ENCODE results near the gene COLEC12.

The COLEC12 gene

DNA sequence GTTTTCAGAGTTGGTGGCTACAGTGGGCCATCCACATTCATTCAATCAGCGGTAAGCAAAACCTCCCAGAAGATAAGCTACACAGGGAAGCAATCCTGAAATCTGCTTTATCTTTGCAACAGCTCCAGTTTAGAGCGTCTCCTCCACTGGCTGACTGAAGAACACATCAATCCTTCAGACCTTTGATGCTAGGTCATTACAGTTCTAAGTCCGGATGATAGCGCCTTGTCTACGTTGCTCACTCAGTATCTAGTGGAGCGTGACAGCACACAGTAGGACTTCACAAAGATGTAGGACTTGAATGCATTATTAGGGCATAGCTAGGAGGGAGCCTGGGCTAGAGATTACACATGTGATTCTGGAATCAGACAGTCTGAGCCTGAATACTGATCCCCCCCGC, 5.0 kb downstream of the COLEC12 start:
- no peak overlapping the region for H3K27ac ChIP-seq
- no peak overlapping the region for H3K4me3 ChIP-seq (ENCODE audit: low read depth, low read length)
- H3K9me3 ChIP-seq (ENCODE audit: severe bottlenecking) = no peaks in the 10 kb centered on the region
- no peak for DNase-seq
- H3K27me3 ChIP-seq (ENCODE audit: insufficient read depth, low read depth, severe bottlenecking) = peaks cover 16% of the 10 kb centered on the region
- H3K36me3 ChIP-seq = no peaks in the 10 kb centered on the region
- TF ChIP-seq, protein P1, sequence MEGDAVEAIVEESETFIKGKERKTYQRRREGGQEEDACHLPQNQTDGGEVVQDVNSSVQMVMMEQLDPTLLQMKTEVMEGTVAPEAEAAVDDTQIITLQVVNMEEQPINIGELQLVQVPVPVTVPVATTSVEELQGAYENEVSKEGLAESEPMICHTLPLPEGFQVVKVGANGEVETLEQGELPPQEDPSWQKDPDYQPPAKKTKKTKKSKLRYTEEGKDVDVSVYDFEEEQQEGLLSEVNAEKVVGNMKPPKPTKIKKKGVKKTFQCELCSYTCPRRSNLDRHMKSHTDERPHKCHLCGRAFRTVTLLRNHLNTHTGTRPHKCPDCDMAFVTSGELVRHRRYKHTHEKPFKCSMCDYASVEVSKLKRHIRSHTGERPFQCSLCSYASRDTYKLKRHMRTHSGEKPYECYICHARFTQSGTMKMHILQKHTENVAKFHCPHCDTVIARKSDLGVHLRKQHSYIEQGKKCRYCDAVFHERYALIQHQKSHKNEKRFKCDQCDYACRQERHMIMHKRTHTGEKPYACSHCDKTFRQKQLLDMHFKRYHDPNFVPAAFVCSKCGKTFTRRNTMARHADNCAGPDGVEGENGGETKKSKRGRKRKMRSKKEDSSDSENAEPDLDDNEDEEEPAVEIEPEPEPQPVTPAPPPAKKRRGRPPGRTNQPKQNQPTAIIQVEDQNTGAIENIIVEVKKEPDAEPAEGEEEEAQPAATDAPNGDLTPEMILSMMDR (IDR thresholded peaks at IDR 0.05; ENCODE audit: low read depth, low read length) = no peak

DNA sequence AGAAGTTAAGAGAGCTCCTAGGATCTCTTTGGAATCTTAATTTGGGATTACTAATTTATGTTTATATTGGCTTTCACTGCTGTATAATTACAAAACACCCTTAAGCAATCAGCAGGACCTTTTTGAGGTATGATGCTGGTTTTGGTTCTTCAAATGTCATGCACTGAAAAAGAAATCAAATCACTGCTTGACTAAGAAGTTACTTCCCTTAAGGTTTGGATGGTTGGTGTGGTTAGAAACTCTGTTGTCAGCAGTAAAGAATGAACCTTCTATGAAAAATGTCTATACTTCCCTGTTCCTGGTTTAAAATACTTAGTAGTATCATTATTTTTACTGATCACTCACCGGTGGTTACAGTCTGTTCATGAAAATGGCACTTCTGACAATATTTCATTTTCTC, 5.5 kb downstream of the COLEC12 start:
- no peak overlapping the region for H3K4me3 ChIP-seq (ENCODE audit: low read depth, low read length)
- H3K27me3 ChIP-seq (ENCODE audit: insufficient read depth, low read depth, severe bottlenecking) = peaks cover 16% of the 10 kb centered on the region
- no peak overlapping the region for H3K27ac ChIP-seq
- TF ChIP-seq, protein P1 (IDR thresholded peaks at IDR 0.05; ENCODE audit: low read depth, low read length) = no peak
- no peaks in the 10 kb centered on the region for H3K9me3 ChIP-seq (ENCODE audit: severe bottlenecking)
- DNase-seq = no peak
- no peaks in the 10 kb centered on the region for H3K36me3 ChIP-seq

DNA sequence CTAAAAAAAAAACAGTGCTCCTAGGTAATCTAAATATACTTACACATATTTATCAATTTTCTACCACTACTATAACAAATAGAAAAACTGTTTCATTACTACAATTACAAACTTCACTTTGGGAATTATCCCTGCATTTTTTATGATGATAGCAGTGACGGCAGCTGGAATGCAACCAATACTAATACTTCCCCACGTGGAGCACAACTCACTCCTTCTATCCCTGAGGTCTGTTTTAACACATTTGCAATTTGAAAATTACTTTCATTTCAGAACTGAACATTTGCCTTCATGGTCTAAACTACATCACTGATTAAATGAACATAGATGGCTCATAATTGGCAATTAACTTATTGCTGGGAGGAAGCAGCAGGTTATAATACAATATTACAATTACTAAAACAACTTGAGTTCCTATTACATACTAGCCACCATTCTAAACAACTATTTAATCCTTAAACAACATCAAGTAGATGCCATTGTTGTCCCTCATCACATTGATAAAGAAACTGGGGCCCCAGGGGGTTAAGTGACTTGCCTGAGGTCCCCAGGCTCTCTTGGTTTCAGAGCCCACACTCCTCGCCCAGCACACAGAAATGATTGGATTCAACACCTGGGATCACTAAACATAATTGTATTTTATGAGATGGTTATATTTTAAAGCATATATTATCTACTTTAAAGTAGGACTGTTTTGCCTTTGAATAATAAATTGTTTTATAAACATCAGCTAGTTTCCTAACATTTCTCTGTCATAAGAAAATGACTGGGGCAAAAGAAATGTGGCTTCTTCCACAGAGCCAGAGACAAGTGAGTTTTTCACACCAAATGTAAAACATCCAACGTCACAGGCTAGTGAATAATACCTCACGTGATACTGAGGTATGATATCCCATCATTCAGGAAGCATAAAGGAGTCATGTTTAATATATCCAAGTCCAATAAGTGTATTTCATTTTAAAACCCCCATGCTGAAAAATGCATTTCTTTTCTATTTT, 6.2 kb downstream of the COLEC12 start:
- Histone ChIP-seq H3K4me3 (ENCODE audit: low read depth, low read length) (no peak overlapping the region), H3K9me3 (ENCODE audit: severe bottlenecking) (no peaks in the 10 kb centered on the region), H3K27ac (no peak overlapping the region), H3K27me3 (ENCODE audit: insufficient read depth, low read depth, severe bottlenecking) (peaks cover 9% of the 10 kb centered on the region), H3K36me3 (no peaks in the 10 kb centered on the region)
- DNase-seq = no peak
- TF ChIP-seq, protein P1 (IDR thresholded peaks at IDR 0.05; ENCODE audit: low read depth, low read length) = no peak

DNA sequence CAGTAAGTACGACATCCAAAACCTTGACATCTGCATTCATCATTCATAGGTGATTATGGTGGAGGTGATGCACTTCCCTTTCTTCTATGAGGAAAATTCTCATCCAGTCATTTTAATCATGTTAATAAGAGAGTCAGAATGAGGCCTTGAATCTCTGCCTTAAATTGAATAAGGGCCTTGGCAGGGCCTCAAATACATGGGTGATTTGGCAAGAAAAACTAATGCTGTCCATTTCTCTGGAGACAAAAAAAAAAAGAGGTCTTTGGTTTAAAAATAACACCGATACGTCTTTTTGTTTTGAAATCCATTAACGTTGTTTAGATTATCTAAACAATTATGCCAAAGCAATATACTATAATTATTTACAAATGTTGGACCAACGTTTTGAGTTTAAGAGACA, 8.1 kb downstream of the COLEC12 start:
- H3K27me3 ChIP-seq (ENCODE audit: insufficient read depth, low read depth, severe bottlenecking) = no peaks in the 10 kb centered on the region
- H3K4me3 ChIP-seq (ENCODE audit: low read depth, low read length) = no peak overlapping the region
- no peak for DNase-seq
- H3K27ac ChIP-seq = no peak overlapping the region
- H3K9me3 ChIP-seq (ENCODE audit: severe bottlenecking) = no peaks in the 10 kb centered on the region
- TF ChIP-seq, protein P1 (IDR thresholded peaks at IDR 0.05; ENCODE audit: low read depth, low read length) = no peak
- no peaks in the 10 kb centered on the region for H3K36me3 ChIP-seq

DNA sequence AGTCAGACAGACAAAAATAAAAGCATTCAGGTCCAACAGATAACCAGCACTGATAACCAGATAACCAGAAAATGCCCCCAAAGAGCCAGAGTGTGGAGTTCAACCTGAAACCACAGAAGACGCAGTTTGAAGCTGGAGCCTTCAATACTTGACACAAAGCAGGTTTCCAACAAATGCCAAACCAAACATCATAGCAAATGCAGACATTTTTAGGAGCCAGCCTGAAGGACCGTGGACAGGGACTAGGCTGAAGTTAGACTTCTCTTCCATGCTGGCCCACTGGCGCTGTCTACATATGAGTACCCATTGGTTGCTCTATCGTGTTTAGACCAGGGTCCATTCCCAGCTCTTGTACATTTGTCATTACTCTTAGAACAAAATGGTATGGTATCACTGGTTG, 9.9 kb downstream of the COLEC12 start:
- no peaks in the 10 kb centered on the region for H3K27me3 ChIP-seq (ENCODE audit: insufficient read depth, low read depth, severe bottlenecking)
- H3K9me3 ChIP-seq (ENCODE audit: severe bottlenecking) = peaks cover 3% of the 10 kb centered on the region
- no peaks in the 10 kb centered on the region for H3K36me3 ChIP-seq
- DNase-seq = no peak
- H3K4me3 ChIP-seq (ENCODE audit: low read depth, low read length) = no peak overlapping the region
- TF ChIP-seq, protein P1 (IDR thresholded peaks at IDR 0.05; ENCODE audit: low read depth, low read length) = no peak
- H3K27ac ChIP-seq = no peak overlapping the region
